PC-9 (cell line): Measurements from ENCODE around the gene HS3ST6. TPM values are rescaled to one million over a fixed set of nuclear protein-coding genes. Genes with fewer than 3 reads are reported as not detected.
A peak's percentile ranks its signal among the peaks of the same experiment; 100 is the strongest.

Experiments used
- Bru-seq: library from RNA; stranded (reverse); fragments of 400-500 nt; gene quantifications from one replicate; lab custom pipeline; 2021; lab: Mats Ljungman, UMichigan
- BruChase-seq, 2 experiments: library from RNA; stranded (reverse); fragments of 400-500 nt; gene quantifications; one replicate each; lab custom pipeline; 2021; lab: Mats Ljungman, UMichigan
- BruUV-seq: library from RNA; stranded (reverse); fragments of 400-500 nt; replicated peaks from 2 replicates; lab custom pipeline; 2021; lab: Mats Ljungman, UMichigan
- CTCF ChIA-PET: fragments of 300-600 bp; sonication (Branson Sonifier 250); formaldehyde crosslinking; loops from one replicate; lab custom pipeline; 2022; ENCODE audit warnings: antibody characterized with exemption; lab: Charles Lee
- POLR2A ChIA-PET: fragments of 300-600 bp; sonication (Branson Sonifier 250); formaldehyde crosslinking; loops from one replicate; lab custom pipeline; 2022; ENCODE audit warnings: antibody characterized with exemption; ENCODE audit not compliant: unreplicated experiment; lab: Charles Lee
- DNase-seq, 2 experiments: peaks; one replicate each; pipeline versions ENCODE4 v3.0.0 to v3.0.0-alpha.2; 2015 to 2022; ENCODE audit warnings: mixed read lengths in 1 of 2
- H2AFZ ChIP-seq: fragments of 200-600 bp; sonication (generic); 2 replicates; pipeline ENCODE4 v1.8.1; 2017; ENCODE audit warnings: antibody characterized with exemption
- H3F3A ChIP-seq: fragments of 200-600 bp; sonication (generic); 2 replicates; pipeline ENCODE4 v1.8.1; 2017; ENCODE audit warnings: antibody characterized with exemption, mild to moderate bottlenecking, low read depth; ENCODE audit not compliant: insufficient read depth
- H3K27ac ChIP-seq: fragments of 200-600 bp; sonication (generic); 2 replicates; pipeline ENCODE4 v1.6.1; 2016; ENCODE audit warnings: mixed run types
- H3K27me3 ChIP-seq: fragments of 200-600 bp; sonication (generic); 2 replicates; pipeline ENCODE4 v1.6.1; 2016; ENCODE audit warnings: low read depth, mixed run types; ENCODE audit not compliant: insufficient read depth
- H3K36me3 ChIP-seq: fragments of 200-600 bp; sonication (generic); 2 replicates; pipeline ENCODE4 v1.6.1; 2016; ENCODE audit warnings: low read depth, mixed run types
- H3K4me1 ChIP-seq: fragments of 200-600 bp; sonication (generic); replicated peaks from 2 replicates; pipeline ENCODE4 v1.6.1; 2016; ENCODE audit warnings: mixed run types; ENCODE audit not compliant: insufficient read depth
- H3K4me2 ChIP-seq: fragments of 200-600 bp; sonication (generic); 2 replicates; pipeline ENCODE4 v1.6.1; 2017; ENCODE audit warnings: mixed run types
- H3K4me3 ChIP-seq: fragments of 200-600 bp; sonication (generic); 2 replicates; pipeline ENCODE4 v1.6.1; 2016; ENCODE audit warnings: mixed run types
- H3K79me2 ChIP-seq: fragments of 200-600 bp; sonication (generic); 2 replicates; pipeline ENCODE4 v1.6.1; 2017; ENCODE audit warnings: low read depth, mixed run types
- H3K9me2 ChIP-seq: fragments of 200-600 bp; sonication (generic); 2 replicates; pipeline ENCODE4 v1.8.1; 2017; ENCODE audit warnings: mild to moderate bottlenecking; ENCODE audit not compliant: insufficient read depth
- H3K9me3 ChIP-seq: fragments of 200-600 bp; sonication (generic); 2 replicates; pipeline ENCODE4 v1.8.1; 2016; ENCODE audit warnings: low read depth; ENCODE audit not compliant: insufficient read depth
- H4K20me1 ChIP-seq: fragments of 200-600 bp; sonication (generic); 2 replicates; pipeline ENCODE4 v1.8.1; 2017; ENCODE audit not compliant: insufficient read depth
- CTCF ChIP-seq: fragments of 200-600 bp; sonication (generic); conservative IDR thresholded peaks from 2 replicates; pipeline ENCODE4 v1.6.1; 2017; ENCODE audit warnings: mixed run types, antibody characterized with exemption, mild to moderate bottlenecking, moderate library complexity
- EZH2 ChIP-seq: fragments of 200-600 bp; sonication (generic); IDR thresholded peaks from 2 replicates; pipeline ENCODE4 v1.8.0; 2017; ENCODE audit warnings: antibody characterized with exemption, low read depth
- intact Hi-C: fragments of 100-400 bp; cut with micrococcal nuclease; formaldehyde crosslinking; loops from one replicate; pipeline ENCODE4 v1.10.0; 2022; ENCODE audit not compliant: unreplicated experiment
- long read RNA-seq: library from polyadenylated mRNA; stranded (forward); transcript quantifications from one replicate; pipeline ENCODE4 v2.0.0, GENCODE V29; 2022
- total RNA-seq: library from RNA; stranded (reverse); gene quantifications from 2 replicates; pipeline ENCODE4 v1.2.3, GENCODE V29; 2021

The HS3ST6 gene
- total RNA-seq (not detected in 2 replicates), Bru-seq, nascent RNA (not detected), BruChase-seq, experiment 1, labeled RNA remaining after a 2-hour chase (not detected), BruChase-seq, experiment 2, labeled RNA remaining after a 6-hour chase (not detected)
- long read RNA-seq, result 0 reads

GRCh38 chr16:1918351-1919326 is at the start of gene HS3ST6:
HS3ST6 (minus strand) TSS chr16:1918415; CDS start chr16:1918323, 92 bp downstream.
- DNase-seq, result no peak
- Histone ChIP-seq H2AFZ (no peak within 1 kb of the TSS), H3F3A (peaks cover 12% of the 10 kb centered on the region; the same call in 1 of the 2 replicates), H3K27me3 (peaks cover 35% of the 10 kb centered on the region; the same call in 1 of the 2 replicates), H4K20me1 (no peaks in the 10 kb centered on the region), H3K9me3 (no peaks in the 10 kb centered on the region), H3K36me3 (no peaks in the 10 kb centered on the region), H3K4me2 (no peak within 1 kb of the TSS), H3K79me2 (no peaks in the 10 kb centered on the region), H3K9me2 (no peaks in the 10 kb centered on the region), H3K27ac (no peak within 1 kb of the TSS), H3K4me1 (peaks cover 16% of the 10 kb centered on the region), H3K4me3 (no peak within 1 kb of the TSS)
- CTCF ChIA-PET, result no interaction called here
- POLR2A ChIA-PET, result no interaction called here
- intact Hi-C loops, result no loop called here
- BruUV-seq, result no TSS peak
- TF ChIP-seq CTCF, result no peak
- no peak for TF ChIP-seq EZH2

- Histone ChIP-seq H3K4me3 (peak within 1 kb of the TSS; percentile 83), H4K20me1 (peaks cover 26% of the 10 kb centered on the region), H3K79me2 (peaks cover 63% of the 10 kb centered on the region), H3K4me2 (peak within 1 kb of the TSS; percentile 96), H2AFZ (no peak within 1 kb of the TSS), H3F3A (peaks cover 40% of the 10 kb centered on the region), H3K4me1 (peaks cover 10% of the 10 kb centered on the region; the same call in 1 of the 2 replicates), H3K9me2 (no peaks in the 10 kb centered on the region), H3K36me3 (peaks cover 22% of the 10 kb centered on the region), H3K9me3 (no peaks in the 10 kb centered on the region), H3K27ac (peak within 1 kb of the TSS; percentile 55; the same call in 1 of the 2 replicates), H3K27me3 (no peaks in the 10 kb centered on the region)
- no TSS peak for BruUV-seq
- TF ChIP-seq EZH2 (no peak), CTCF (no peak)
- no peak for DNase-seq
- intact Hi-C loops, result no loop called here
- ChIA-PET CTCF (no interaction called here), POLR2A (no interaction called here)
Observed at GRCh38 chr16:1966460-1966859, 48.2 kb upstream of the HS3ST6 start, which contains the start of gene RNF151. RNF151 (plus strand) TSS chr16:1966856; CDS start chr16:1966882, 26 bp downstream.

GRCh38 chr16:1965396-1966001 is 47.3 kb upstream of the HS3ST6 start:
- H3K4me1 ChIP-seq, result peaks cover 10% of the 10 kb centered on the region; the same call in 1 of the 2 replicates
- peaks cover 22% of the 10 kb centered on the region for H3K36me3 ChIP-seq
- DNase-seq, result no peak
- peak overlapping the region; percentile 74; the same call in 1 of the 2 replicates for H2AFZ ChIP-seq
- peaks cover 64% of the 10 kb centered on the region for H3K79me2 ChIP-seq
- intact Hi-C loops, result no loop called here
- H4K20me1 ChIP-seq, result peaks cover 34% of the 10 kb centered on the region
- no peaks in the 10 kb centered on the region for H3K9me2 ChIP-seq
- BruUV-seq, result no TSS peak
- ChIA-PET POLR2A (interaction anchor here (0.6 to 1.0 kb wide), 7 partner anchors 14 to 1732 kb away, joined by 3 to 10 read pairs (median 3); partner anchors contain the start of gene PDPK1), CTCF (no interaction called here)
- peak overlapping the region; percentile 55 for H3K27ac ChIP-seq
- H3K9me3 ChIP-seq, result no peaks in the 10 kb centered on the region
- peak overlapping the region; percentile 96 for H3K4me2 ChIP-seq
- peak overlapping the region; percentile 83 for H3K4me3 ChIP-seq
- H3K27me3 ChIP-seq, result no peaks in the 10 kb centered on the region
- TF ChIP-seq EZH2 (no peak), CTCF (no peak)
- peaks cover 39% of the 10 kb centered on the region for H3F3A ChIP-seq
